HG02870 (cell line): ENCODE data around the gene PCDHB10.
"Not testable (repeated sequence)": the region's sequence is repeated elsewhere in the genome, so short reads cannot be mapped to it uniquely, and the experiment has no call there.

Experiments used
- ATAC-seq: cut with Tn5 transposase; IDR thresholded peaks from one replicate; pipeline ENCODE4 v1.9.1; 2021; ENCODE audit warnings: mild to moderate bottlenecking, moderate library complexity; ENCODE audit not compliant: unreplicated experiment

PCDHB10 gene

GRCh38 chr5:141192110-141192725 lies at the start of gene PCDHB10:
Gene PCDHB10, plus strand, starts transcription at chr5:141192353. Its CDS starts 200 bp downstream, at chr5:141192553.
- ATAC-seq: no peak

- ATAC-seq: no peak
These were observed 42.3 kb upstream of the PCDHB10 start, which contains the start of gene PCDHB6 for GRCh38 chr5:141149812-141150211. Gene PCDHB6, plus strand, starts transcription at chr5:141150057. Its CDS starts 201 bp downstream, at chr5:141150258.

- ATAC-seq: no peak
These were observed 41.7 kb upstream of the PCDHB10 start for GRCh38 chr5:141150224-141150992.

GRCh38 chr5:141150993-141151325 lies 41.2 kb upstream of the PCDHB10 start:
- ATAC-seq: no peak

- not testable (repeated sequence) for ATAC-seq
These were observed 40.5 kb upstream of the PCDHB10 start for GRCh38 chr5:141151632-141152031.

- not testable (repeated sequence) for ATAC-seq
These were observed 40.1 kb upstream of the PCDHB10 start for GRCh38 chr5:141152096-141152495.

GRCh38 chr5:141155540-141156374 lies 36.4 kb upstream of the PCDHB10 start:
- no peak for ATAC-seq

GRCh38 chr5:141157356-141157755 lies 34.8 kb upstream of the PCDHB10 start:
- not testable (repeated sequence) for ATAC-seq

GRCh38 chr5:141157901-141158300 lies 34.3 kb upstream of the PCDHB10 start:
- not testable (repeated sequence) for ATAC-seq

GRCh38 chr5:141172381-141173204 lies 19.6 kb upstream of the PCDHB10 start, which contains the start of gene PCDHB7:
Gene PCDHB7, plus strand, starts transcription at chr5:141172644. Its CDS starts 192 bp downstream, at chr5:141172836.
- no peak for ATAC-seq

GRCh38 chr5:141174291-141175104 lies 17.7 kb upstream of the PCDHB10 start:
- not testable (repeated sequence) for ATAC-seq

- ATAC-seq: no peak
These were observed 16.2 kb upstream of the PCDHB10 start for GRCh38 chr5:141175933-141176332.

GRCh38 chr5:141177577-141178191 lies 14.5 kb upstream of the PCDHB10 start, which contains the start of gene PCDHB8:
Gene PCDHB8, plus strand, starts transcription at chr5:141177790. Its CDS starts 245 bp downstream, at chr5:141178035.
- not testable (repeated sequence) for ATAC-seq

- ATAC-seq: not testable (repeated sequence)
These were observed 12.8 kb upstream of the PCDHB10 start for GRCh38 chr5:141179371-141179770.

- not testable (repeated sequence) for ATAC-seq
These were observed 12.3 kb upstream of the PCDHB10 start for GRCh38 chr5:141179876-141180275.

- ATAC-seq: no peak
These were observed 11.8 kb upstream of the PCDHB10 start for GRCh38 chr5:141180313-141180712.

GRCh38 chr5:141182248-141182647 lies 9.9 kb upstream of the PCDHB10 start, which contains the start of gene PCDHB16:
Gene PCDHB16, plus strand, starts transcription at chr5:141182387. Its CDS starts 173 bp downstream, at chr5:141182560.
- no peak for ATAC-seq

- not testable (repeated sequence) for ATAC-seq
These were observed 7.9 kb upstream of the PCDHB10 start for GRCh38 chr5:141184117-141184855.
